ACHN (cell line): ENCODE data around the gene ABLIM2.

Source experiments
- DNase-seq: peaks from one replicate; pipeline ENCODE4 v3.0.0-alpha.2; 2015
- in situ Hi-C: cut with HindIII; loops from 2 replicates; pipeline ENCODE4 v1.10.0; 2017; ENCODE audit warnings: low sequenced_read_pairs, low pct_ligation_motif_present, low pct_unique_long_range_greater_than_20kb

The ABLIM2 gene

DNA sequence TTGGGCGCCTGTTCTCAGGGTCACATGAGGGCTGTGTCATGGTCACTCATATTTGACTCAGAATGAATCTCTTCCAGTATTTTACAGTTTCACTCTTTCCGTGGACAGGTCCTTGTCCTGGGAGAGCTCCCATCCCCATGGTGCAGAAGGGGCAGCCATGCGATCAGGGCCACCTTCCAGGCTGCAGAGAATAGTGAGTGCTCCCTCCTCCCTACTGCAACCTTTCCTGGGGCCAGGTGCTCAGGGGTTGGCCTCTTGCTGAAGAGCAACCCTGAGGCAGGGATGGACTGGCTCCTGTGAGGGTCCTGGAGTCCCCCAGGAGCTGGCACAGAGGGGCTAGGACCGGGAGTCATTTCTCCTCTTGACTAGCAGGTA is 108.4 kb downstream of the ABLIM2 start:
- in situ Hi-C loops: no loop called here
- DNase-seq: no peak

DNA sequence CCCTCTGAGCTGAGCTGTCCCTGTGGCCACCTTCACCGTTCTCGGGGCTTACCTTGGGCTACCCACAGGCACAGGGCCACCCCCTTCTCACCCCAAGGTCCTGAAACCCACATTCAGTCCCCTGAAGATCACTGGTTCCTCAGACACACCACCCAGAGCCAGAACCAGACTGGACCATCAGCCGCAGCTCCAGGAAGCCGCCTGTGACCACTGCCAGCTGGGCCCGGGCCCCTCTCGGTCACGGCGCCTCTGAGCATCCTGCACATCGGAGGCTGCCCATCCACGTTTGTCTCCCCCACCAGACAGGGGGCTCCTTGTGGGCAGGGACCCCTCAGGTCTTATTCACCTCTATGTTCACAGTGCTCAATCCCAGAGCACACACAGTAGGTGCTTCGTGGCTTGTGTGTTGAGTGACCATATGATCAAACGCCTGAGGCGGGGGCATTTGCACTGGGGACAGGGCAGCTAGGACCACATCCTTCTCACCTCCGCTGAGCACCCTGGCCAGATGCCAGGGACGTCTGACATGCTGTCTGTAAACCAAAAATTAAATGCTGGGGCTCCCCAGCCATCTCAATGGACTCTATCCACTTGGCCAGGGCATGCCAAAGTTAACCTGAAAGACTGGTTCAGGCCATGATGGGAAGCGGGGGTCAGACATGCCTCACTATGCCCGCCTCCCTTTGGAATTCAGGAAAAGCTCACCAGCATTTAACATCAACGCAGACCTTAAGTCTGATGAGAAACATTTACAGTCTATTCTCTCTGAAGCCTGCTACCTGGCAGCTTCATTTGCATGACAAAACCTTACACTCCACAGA is 109.5 kb downstream of the ABLIM2 start:
- in situ Hi-C loops: no loop called here
- no peak for DNase-seq

GRCh38 chr4:8047837-8048678 is 110.6 kb downstream of the ABLIM2 start:
- DNase-seq: no peak
- in situ Hi-C loops: no loop called here

DNA sequence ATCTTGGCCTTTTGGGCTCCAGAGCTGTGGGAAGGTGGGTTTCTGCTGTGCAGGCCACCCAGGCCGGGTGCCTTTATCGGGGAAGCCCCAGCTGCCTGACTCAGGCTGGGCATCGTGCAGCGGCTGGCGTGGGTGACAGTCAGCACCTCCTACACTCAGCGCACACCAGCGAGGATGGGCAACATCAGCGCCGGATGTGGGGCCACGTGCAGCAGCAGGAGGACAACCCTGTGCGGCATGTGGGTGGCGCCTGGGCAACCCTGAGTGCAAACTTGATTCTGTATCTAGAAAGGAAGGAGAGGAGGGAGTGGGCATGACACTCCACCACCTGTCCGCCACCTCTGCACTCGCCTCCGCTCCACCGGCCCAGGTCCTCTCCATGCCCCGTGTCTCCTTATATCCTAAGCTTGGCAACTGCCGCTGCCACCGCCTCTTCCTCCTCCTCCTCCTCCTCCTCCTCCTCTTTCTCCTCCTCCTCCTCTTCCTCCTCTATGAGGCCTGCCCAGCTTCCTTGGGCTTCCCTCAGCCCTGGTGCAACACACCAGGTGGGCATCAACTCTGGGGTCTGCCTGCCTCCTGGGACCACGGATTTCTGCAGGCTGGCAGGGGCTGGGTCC is 111.6 kb downstream of the ABLIM2 start:
- no peak for DNase-seq
- in situ Hi-C loops: no loop called here

DNA sequence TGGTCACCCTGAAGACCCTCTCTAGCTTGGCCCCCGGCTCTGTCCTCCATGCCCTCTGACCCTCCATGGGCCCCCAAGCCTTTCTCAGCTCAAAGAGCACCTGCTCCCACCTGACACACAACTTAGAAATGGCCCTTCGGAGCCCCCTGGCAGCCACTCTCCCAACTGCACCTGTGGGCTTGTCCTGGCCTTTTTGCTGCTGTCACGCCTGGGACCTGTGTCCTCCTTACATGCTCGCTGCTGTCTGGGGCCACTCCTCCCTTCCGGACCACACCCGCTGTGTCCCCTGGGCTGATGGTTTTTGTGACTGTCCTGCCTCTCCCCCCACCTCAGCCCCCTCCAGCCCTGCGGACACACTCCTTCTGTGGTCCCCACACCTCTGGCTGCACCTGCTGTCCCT is 112.7 kb downstream of the ABLIM2 start:
- in situ Hi-C loops: no loop called here
- no peak for DNase-seq

DNA sequence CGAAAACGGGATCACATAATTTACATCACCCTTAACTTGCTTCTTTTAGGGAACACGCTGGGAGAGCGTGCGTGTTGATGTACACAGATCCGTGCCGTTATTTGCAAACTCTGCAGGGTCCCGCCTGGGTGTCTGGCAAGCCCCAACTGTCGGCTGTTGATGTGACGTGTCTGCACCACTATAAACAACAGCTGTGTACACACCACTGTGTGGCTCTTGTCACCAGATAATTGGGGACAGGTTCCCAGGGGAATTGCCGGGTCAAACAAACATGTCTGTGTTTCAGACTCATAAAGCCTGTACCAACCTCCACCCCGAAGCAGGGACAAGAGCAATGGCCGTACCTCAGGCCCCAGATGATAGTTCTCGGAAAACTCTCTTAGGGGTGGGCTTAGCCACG is 113.9 kb downstream of the ABLIM2 start:
- in situ Hi-C loops: no loop called here
- DNase-seq: no peak

DNA sequence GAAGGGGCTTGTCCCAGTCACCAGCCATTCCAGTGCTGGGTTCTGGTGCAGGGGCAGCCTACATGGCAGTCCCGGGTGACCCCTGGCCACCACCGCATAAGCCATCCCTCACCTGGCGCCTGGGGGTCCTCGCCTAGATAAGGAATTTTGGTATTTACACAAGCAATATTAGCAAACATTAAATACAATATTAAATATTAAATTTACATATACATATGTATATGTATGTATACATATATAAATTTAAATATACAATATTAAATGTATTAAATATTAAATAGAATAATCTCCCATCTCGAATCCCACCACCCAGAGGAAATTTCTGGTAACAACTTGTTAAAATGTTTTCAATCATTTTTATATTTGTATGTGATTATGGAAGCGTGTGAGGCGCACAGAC is 114.4 kb downstream of the ABLIM2 start:
- in situ Hi-C loops: no loop called here
- no peak for DNase-seq

- no peak for DNase-seq
Measured at GRCh38 chr4:8043596-8043995, 115.0 kb downstream of the ABLIM2 start.

DNA sequence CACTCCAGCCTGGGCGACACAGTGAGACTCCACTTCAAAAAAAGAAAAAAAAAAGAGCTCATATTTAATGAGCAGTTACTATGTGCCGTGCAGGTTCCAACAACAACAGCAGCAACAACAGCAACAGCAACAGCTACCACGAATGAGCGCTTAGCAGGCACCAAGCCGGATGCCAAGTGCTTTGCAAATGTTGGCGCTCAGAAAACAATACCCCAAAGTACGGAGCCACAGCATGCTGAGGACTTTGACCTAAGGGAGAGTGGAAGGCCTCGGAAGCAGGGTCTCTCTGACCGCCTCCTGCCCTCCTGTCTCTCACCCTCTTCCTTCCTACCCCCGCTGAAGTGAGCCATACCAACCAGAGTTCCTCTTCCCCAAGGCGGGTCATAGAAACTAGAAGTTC is 116.7 kb downstream of the ABLIM2 start:
- in situ Hi-C loops: no loop called here
- DNase-seq: no peak

More at GRCh38 chr4:8043596-8043995, 115.0 kb downstream of the ABLIM2 start:
- in situ Hi-C loops: no loop called here

DNA sequence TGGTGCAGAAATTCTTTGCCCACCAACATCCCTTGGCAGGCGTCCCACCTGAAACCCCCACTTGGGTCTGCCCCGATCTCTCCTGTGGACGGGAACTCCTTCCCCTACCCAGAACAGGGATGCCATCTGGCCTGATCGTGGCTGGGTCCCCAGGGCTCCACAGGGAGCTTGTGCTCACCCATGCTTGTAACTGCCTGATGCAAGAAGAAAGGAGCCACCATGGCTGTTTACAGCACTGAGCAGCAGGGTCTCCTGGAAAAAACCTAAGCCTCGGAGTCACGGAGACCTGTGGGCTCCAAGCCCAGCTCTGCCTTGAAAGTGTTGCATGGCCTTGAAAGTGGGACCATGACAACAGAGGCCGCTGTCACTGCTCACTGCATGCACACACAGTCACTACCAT is 117.4 kb downstream of the ABLIM2 start:
- DNase-seq: no peak
- in situ Hi-C loops: no loop called here

DNA sequence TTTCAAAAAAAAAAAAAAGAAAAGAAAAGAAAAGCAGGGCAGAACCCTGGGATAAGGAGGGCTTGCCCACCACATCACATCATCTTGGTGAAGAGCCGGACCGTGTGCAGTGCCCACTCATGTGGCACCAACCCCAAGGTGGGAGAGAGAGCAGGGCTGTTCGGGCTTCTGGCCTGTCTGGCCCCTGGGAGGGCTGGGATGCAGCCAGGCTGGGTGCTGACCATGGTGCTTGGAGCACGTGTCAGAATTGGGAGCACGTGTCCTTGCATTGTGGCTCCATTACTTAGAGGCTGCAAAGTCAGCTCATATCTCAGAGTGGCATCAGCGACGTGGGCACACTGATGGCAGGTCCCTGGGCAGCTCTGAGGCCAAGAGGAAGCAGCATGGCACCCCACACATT is 118.0 kb downstream of the ABLIM2 start:
- DNase-seq: no peak
- in situ Hi-C loops: no loop called here

GRCh38 chr4:8039853-8040252 is 118.8 kb downstream of the ABLIM2 start:
- DNase-seq: no peak
- in situ Hi-C loops: no loop called here

GRCh38 chr4:8039290-8039689 is 119.3 kb downstream of the ABLIM2 start:
- no peak for DNase-seq
- in situ Hi-C loops: no loop called here

DNA sequence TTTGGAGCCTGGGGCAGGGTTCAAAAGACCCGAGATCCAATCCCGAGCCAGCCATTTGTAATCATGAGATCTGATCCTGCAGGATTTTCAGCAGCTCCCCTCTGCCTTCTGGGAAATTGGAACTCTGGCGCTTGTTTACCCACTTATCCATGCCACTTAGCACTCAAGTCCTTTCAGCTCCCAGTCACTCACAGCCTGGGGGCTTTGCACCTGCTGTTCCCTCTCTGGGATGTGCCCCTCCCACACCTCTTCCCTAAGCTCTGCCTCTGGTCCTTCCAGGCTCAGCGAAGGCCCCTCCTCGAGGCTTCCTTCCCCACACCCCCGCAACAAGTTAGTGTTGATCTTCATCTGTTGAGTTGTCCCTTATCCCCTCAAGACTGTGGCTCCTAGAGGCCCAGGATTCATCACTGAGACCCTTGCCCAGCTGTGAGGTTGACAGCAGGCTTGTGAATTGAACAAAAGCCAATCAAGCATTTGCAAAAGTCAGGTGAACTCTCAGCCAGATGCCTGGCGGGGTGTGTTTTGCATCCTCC is 119.8 kb downstream of the ABLIM2 start:
- in situ Hi-C loops: no loop called here
- DNase-seq: no peak

GRCh38 chr4:8038083-8038482 is 120.5 kb downstream of the ABLIM2 start:
- DNase-seq: no peak
- in situ Hi-C loops: no loop called here

DNA sequence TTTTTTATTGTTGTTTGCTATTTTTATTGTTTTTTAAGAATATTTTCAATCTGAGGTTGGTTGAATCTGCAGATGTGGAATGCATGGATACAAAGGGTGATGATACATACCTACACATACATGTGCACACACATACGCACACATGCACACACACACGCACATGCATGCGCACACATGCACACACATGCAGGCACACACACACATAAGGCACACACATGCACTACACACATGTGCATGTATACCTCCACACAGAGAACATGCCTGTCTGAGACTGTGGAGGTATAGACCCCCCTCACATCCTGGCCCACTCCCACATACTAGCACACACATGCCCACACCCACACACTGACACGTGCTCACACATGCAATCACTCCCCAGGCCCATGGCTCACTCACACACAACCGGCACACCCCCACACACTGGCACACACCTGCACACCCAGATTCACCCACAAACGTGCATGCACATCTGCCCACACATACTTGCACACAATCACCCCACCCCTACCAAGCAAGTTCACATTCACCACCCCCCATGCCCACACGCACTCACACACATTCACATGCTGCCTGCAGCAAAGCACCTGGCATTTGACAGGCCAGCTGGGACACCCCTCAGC is 121.4 kb downstream of the ABLIM2 start:
- no peak for DNase-seq
- in situ Hi-C loops: no loop called here

DNA sequence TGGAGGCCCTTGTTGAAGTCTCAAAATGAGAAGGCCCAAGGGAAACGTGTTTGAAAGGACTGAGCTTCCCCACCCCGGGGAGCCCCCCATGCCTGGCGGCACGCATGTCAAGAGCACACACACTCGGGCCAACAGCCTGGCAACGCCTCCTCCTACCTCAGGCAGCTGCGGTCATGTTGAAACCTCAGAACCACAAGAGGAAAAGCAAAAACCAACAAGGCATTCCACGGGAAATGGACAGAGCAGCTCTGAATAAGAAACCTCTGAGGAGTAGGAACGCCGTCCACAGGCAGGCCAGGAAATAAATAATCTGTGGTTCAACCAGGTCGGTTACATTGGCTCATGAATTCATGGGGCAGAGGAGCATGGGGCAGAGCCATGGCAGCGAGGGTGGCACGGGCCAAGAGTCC is 123.2 kb downstream of the ABLIM2 start:
- DNase-seq: peak; percentile 6
- in situ Hi-C loops: no loop called here

GRCh38 chr4:8033829-8034528 is 124.6 kb downstream of the ABLIM2 start:
- no peak for DNase-seq
- in situ Hi-C loops: no loop called here
